Adrenal gland (tissue), 5 donors: ENCODE results near the gene MATK.

Experiments
- POLR2A ChIP-seq, 2 donors: fragments of 450-650 bp; IDR thresholded peaks; one replicate each; pipeline ENCODE4 v1.6.1; 2017; ENCODE audit warnings: antibody characterized with exemption in 2 of 2, mild to moderate bottlenecking in 2 of 2, moderate library complexity in 1 of 2
- TF ChIP-seq, protein P1 (sequence below), 6 experiments: fragments of 450-650 bp in 4 of 6; fragments of 200-600 bp in 2 of 6; sonication (generic) in 1 of 6; IDR thresholded peaks; 1 replicate in 5 of 6; 2 replicates in 1 of 6; pipeline versions ENCODE4 v1.5.1 to v1.8.0; 2016 to 2021; ENCODE audit warnings: antibody characterized with exemption in 6 of 6, mild to moderate bottlenecking in 2 of 6, moderate library complexity in 1 of 6
- donor health status: DM: no; HTN: no; CAD: no.

DNA sequence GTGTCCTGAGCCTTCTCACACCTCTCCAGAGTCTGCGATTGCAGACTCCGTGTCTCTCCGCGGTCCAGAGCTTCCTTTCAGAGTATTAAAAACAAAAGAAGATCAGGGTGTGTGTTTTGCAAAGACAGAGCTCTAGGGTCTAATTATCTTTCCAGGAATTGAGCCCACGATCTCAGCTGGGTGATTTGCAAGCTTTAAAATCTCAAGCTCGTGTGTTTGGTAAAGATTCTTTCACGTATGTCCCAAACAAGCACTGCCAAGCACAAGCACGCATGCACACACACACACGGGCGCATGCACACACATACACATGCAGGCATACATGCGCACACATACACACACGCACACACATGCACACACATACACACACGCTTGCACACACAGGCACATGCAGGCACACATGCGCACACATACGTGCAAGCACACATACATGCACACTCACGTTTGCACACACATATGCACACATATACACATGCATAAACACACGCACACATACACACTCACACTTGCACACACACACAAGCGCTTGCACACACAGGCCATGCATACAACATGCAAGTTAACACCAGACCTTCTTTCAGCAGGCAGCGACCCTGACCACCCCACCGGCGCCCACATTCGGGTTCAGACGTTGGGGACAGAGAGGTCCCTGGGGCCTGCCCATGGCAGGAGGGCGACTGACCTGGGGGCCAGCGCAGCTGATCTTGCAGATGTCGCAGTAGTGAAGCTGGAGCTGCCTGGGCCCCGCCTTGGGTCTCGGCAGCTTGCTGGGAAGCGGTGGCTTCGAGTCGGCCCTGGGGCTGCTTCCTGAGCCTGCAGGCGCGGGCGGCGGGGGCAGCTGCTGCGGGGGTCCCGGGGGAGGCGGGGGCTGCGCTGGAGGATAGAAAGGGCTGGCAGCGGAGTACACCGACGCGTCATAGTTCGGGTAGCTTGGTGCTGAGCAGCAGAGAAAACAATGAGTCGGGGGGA is 44.7 kb upstream of the MATK start:
- TF ChIP-seq, protein P1, sequence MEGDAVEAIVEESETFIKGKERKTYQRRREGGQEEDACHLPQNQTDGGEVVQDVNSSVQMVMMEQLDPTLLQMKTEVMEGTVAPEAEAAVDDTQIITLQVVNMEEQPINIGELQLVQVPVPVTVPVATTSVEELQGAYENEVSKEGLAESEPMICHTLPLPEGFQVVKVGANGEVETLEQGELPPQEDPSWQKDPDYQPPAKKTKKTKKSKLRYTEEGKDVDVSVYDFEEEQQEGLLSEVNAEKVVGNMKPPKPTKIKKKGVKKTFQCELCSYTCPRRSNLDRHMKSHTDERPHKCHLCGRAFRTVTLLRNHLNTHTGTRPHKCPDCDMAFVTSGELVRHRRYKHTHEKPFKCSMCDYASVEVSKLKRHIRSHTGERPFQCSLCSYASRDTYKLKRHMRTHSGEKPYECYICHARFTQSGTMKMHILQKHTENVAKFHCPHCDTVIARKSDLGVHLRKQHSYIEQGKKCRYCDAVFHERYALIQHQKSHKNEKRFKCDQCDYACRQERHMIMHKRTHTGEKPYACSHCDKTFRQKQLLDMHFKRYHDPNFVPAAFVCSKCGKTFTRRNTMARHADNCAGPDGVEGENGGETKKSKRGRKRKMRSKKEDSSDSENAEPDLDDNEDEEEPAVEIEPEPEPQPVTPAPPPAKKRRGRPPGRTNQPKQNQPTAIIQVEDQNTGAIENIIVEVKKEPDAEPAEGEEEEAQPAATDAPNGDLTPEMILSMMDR (IDR thresholded peaks at IDR 0.05) = no peak
- no peak for TF ChIP-seq POLR2A (IDR thresholded peaks at IDR 0.05)
